ENCODE results near the gene TUBA4B.

Gene TUBA4B

GRCh38 chr2:219218732-219219701 lies 34.0 kb upstream of the TUBA4B start, which contains the start of gene ABCB6:
Gene ABCB6, minus strand, starts transcription at chr2:219218958. Its CDS starts 285 bp downstream, at chr2:219218673.
- peak; percentile 91 for DNase-seq

DNA sequence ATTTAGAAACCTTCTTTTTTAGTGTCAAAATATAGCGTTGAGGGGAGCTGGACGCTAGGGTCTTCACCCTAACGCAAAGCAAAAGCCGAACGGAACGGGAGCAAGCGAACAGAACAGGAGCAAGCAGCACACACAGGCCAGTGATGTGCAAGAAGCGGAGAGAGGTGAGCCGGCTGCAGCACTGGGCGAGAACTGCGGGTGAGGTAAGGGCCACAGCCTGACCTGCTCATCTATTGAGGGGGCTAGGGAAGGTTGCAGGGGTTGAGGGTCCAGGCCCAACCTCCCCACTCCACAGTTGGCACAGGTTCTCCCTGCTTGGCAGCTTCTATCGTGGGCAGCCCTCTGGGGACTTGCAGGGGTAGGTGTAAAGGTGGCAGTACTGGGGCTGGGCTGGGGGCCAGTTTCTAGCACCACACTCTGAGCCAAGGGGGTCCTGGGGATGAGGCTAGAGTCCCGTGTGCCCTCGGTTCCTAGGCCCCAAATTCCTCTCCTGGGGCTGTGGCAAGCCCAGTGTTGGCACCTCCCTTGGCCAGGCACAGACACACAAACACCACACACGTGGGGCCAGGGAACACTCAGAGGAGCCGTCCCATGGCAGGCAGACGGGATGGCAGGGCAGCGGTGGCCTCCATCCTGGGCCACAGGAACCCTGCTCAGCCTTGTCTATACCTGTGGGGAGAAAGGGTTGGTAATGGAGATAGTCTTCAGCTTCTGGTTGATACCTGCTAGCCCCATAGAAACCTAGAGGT lies 33.1 kb upstream of the TUBA4B start:
- no peak for DNase-seq

DNA sequence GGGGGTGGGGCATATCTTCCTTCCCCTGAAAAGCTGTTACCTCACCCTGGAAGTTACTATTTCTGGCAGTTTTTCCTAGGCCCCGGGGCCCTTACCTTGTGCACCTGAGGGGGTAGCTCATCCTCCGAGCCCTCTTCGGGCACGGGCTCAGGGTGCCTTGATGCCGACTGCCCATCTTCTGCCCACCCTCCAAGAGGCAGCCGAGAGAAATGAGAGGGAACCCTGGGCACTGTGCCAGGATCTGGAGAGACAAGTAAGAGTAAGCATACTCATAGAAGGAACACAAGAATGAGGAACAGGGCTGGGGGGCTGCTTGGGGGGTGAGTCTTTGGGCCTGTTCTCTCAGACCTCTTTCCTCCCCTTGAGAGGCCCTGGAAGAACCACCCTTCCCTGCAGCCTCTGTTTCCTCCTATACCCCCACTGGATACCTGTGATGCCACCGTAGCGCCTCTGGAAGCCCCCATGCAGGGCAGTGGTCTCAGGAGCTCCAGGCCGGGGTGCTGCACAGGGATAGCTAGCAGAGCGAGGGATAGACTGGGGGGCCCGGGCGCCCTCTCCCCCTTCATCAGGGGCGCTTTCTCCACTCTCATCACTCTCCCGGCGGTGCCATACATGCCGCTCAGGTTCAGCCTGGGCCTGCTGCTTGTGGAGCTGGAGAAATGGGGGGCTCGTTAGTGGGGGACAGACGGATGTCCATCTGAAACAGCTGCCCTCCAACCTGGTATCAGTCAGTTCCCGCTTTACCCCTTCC lies 32.2 kb upstream of the TUBA4B start:
- no peak for DNase-seq

DNA sequence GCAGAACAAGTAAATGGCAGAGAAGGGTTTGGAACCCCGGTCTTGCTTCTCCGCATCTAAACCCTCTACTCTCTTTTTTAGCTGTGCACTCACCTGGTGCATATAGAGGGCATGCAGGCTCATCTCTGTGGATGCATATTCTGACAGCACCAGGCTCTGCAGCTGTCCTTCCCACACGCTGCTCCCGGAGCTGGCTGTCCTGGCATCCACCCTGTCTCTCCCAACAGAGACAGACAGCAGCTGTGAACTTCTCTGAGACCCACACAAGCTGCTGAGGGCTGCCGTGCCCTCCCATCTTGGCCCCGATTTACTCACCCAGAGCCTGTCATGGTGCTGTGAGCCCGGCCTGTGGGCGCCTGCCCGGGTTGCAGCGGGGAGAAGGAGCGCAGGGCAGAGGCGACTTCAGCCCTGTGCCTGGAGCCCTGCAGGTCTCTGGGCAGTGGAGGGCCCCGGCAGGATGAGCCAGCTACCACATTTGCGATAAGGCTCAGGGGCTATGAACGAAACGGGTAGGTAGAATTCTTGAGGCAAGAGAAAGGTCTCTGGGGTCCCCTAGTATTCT lies 31.0 kb upstream of the TUBA4B start:
- DNase-seq: no peak

DNA sequence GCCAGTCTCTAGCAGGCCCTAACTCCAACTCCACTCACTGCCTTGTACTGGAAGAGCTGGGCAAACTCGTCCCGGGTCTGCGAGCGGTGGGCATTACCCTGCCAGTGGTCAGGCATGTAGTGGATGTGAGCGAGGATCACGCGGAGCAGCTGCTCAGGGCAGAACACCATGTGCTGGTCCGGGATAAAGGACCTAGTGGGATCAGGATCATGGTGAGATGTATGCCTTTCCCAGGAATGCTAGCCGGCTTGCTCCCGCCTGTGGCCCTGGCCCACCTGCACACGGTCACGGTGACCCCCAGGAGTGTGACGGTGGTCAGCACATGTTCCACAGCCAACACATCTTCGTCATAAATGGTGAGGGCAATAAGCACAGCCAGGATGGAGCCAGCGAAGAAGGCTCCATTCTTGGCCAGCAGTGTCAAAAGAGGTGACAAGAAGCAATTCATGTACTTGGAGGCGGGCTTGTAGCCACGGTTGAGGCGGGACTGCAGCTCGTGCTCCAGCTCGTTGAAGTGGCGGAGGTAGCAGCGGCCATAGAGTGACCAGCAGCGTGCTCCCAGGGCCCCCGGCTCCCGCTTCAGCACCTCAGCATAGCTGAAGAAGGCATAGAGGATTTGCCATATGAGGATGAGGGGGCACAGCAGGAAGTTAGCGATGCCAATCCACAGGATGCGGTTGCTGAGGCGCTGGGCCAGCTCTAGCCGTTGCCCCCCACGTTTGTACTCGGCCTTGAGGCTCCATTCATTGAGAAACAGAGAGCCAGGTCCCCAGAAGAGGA lies 29.0 kb upstream of the TUBA4B start:
- no peak for DNase-seq

DNA sequence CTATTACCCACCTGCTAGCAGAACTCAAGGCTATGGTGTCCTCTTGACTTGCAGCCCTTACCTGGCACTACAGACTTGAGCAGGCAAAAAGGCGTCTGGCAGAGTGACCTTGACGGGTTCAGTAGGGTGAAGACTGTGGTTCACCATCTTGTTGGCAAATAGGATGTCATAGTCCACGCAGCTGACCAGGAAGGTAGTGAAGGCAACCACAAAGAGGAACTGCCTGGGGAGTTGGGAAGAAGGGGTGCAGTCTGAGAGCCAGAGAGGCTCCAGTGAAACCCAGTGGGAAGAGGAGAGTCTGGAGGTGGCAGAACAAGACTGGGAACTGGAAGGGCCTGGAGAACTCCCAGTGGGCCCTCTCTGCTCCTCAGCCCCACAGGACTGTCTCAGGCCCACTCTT lies 27.7 kb upstream of the TUBA4B start:
- no peak for DNase-seq

DNA sequence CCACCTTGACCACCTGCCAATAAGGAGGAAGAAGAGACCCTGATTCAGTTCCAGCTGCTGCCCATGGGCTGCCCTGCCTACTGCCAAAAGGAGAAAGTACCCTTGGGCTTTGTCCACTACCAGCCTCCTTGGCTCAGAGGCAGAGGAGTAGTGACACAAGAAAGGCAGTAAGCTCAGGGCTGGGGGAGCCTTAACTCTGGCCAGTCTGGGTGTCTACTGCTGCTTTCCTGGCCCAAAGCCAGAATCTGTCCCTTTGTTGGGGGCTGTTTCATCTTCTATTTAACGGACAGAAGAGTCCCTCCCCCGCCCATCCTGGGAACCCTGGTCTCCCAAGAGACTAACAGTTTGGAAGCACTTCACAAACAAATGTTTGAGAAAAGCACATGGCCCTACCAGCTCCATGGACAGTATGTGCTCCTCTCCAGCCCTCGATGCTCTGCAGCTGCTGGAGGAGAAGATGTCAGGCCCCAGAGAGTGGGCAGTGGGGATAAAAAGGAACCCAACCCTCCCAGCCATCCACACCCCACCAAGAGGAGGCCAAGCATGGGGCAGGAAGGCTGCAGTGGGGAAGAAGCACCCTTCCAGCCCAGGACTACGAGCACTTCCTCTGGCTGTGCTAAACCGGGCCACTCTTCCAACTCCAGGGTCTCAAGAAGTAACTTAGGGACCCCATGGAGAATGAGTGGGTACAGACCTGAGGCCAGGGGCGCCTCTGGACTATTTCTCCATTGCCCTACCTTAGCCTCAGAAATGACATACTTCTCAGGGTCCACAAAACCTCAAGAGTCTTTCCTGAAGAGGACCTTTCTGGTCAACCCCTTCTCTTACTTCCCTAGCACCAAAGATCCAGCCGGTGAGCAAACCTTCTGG lies 24.8 kb upstream of the TUBA4B start:
- DNase-seq: no peak

- DNase-seq: no peak
Measured at GRCh38 chr2:219228911-219229304, 24.1 kb upstream of the TUBA4B start.

- DNase-seq: peak; percentile 99
Measured at GRCh38 chr2:219229305-219230058, 23.6 kb upstream of the TUBA4B start, which contains the start of the genes ANKZF1 and ATG9A. Gene ANKZF1, plus strand, starts transcription at chr2:219229806. Its CDS starts 452 bp downstream, at chr2:219230258. Gene ATG9A, minus strand, starts transcription at chr2:219229636. Its CDS starts 1,612 bp downstream, at chr2:219228024.

GRCh38 chr2:219230059-219230540 lies 22.9 kb upstream of the TUBA4B start:
- DNase-seq: peak; percentile 35

GRCh38 chr2:219234331-219234730 lies 18.7 kb upstream of the TUBA4B start:
- DNase-seq: no peak

DNA sequence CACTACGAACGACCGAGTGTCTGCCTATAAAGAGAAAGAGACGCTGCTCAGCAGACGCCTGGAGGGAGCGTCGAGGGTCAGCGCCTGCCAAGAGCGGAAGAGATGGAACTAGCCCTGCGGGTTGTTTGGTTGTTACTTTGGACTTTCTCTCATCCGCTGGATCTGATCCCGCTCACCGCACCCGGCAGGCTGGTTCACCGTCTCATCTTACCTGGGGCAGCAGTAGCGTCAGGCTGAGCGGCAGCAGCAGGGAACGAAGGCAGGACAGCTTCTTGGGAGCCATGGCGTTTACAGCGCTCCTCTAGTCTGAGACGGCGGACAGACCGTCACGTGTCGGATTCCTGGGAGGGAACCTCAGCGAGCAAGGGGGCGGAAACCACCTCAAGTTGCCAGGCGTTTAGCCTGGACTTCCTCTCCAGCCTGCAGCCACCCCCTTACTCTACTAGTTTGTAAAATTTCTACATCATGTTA lies 9.7 kb upstream of the TUBA4B start:
- no peak for DNase-seq

GRCh38 chr2:219244789-219245147 lies 8.3 kb upstream of the TUBA4B start:
- no peak for DNase-seq

DNA sequence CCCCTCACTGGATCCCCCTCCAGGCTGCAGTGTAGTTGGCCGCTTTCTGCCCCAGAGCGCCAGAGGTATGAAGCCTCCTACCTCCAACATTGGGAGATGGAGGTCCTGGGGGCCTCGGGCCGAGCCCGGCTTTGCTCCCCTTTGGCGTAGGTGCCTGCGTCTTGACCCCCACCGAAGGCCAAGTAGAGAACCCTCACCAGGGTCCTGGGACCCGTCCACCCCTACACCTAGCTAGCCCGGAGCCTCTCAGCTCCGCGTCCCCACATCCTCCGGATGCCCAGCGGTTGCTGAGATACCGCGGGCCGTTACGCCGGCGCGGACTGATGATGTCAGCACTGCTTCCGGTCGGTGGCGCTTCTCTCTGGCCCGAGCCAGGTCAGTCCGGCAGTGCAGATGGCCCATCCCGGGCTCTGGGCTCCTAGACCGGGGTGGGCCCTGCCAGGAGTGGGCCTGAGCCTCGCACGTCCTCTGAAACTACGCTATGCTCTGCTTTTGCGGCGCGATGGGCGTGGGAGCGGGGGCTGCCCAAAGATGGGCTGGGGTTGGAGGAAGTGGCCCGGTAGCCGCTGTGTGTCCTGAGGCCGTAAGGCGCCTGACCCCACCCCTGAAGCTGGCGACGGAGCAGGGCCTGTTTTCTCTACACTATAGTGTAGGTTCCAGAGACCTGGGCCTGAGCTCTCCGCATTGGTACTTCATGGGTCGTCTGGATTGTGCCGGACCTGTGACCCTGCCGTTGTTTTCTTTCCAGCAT lies 7.7 kb upstream of the TUBA4B start, which contains the start of the genes GLB1L and STK16:
GLB1L (minus strand) TSS at position 297 of the 751 bp plus-strand sequence. CDS start 1,871 bp downstream, outside the sequence.
STK16 (plus strand) TSS at position 332 of the 751 bp plus-strand sequence. CDS start 521 bp downstream, outside the sequence.
- peak; percentile 88 for DNase-seq

DNA sequence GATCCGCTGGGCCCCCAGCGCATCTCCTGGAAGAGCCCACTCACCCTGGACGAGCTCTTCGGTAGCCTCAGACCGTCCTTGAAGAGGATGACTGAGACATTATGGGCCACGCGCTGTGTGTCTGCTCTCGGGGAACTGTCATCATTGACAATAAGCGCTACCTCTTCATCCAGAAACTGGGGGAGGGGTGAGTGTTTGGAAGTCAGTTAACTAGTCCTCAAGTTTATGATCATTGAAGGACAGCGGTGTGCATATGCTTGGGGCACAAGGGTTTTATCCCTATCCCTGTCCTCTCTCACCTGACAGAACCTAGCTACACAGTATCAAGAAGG lies 7.2 kb upstream of the TUBA4B start:
- DNase-seq: no peak

DNA sequence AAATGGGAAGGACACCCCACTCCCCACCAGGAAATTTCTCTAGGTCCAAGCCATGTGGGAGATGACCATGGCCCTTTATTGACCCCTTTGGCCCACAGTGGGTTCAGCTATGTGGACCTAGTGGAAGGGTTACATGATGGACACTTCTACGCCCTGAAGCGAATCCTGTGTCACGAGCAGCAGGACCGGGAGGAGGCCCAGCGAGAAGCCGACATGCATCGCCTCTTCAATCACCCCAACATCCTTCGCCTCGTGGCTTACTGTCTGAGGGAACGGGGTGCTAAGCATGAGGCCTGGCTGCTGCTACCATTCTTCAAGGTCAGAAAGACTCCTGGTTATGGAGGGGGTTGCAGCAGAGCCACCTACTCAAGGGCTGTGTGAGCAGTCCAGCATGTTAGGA lies 6.5 kb upstream of the TUBA4B start:
- DNase-seq: no peak

DNA sequence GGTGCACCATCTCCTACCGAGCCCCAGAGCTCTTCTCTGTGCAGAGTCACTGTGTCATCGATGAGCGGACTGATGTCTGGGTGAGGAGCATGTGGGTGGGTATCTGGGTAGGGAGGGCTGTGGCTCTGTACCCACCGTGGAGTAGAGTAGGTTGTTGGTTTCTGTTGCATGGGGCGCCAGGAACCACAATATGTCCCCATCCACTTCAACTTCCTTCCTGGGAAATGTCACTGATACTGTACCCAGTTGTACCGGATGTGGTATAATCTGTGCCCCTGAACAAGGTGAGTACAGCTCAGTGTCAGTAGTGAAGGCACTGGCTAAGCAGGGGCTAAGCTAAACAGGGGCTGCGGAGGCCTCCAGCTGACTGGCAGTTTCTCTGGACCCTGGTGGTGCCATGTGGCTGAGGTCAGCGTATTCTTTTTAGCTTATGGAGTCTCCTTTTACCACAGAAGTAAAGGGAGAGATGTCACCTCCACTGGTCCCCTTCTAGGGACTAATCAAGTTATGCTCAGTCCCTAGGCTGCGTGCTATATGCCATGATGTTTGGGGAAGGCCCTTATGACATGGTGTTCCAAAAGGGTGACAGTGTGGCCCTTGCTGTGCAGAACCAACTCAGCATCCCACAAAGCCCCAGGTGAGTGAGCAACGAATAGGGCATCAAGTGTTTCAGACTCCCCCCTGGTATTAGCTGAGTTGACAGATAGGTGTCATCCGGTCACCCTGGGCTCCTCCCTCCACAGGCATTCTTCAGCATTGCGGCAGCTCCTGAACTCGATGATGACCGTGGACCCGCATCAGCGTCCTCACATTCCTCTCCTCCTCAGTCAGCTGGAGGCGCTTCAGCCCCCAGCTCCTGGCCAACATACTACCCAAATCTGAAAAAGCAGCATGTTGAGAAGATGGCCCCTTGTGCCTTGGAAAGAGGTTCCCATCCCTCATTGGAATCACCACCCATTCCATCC lies 5.1 kb upstream of the TUBA4B start:
- DNase-seq: peak; percentile 80

GRCh38 chr2:219248845-219249202 lies 4.2 kb upstream of the TUBA4B start:
- no peak for DNase-seq

Measured in CD4-positive, alpha-beta T cell treated with Interleukin-10 for 1 hour (primary cell).